ENCODE measurements around the gene CUL7.
"Not testable (repeated sequence)": the region's sequence is repeated elsewhere in the genome, so short reads cannot be mapped to it uniquely, and the experiment has no call there.

CUL7 gene

GRCh38 chr6:43013843-43014433 lies 39.7 kb downstream of the CUL7 start, which contains the start of the genes KLHDC3 and MEA1:
KLHDC3 (plus strand) TSS chr6:43014249; CDS start chr6:43017193, 2,944 bp downstream.
MEA1 (minus strand) TSS chr6:43013946; CDS start chr6:43013813, 133 bp downstream.
- peak; percentile 96 for DNase-seq

- no peak for DNase-seq
Observed at GRCh38 chr6:43013097-43013842, 40.4 kb downstream of the CUL7 start.

GRCh38 chr6:43012364-43012763 lies 41.3 kb downstream of the CUL7 start:
- DNase-seq, result no peak

- no peak for DNase-seq
Observed at GRCh38 chr6:43011207-43011606, 42.4 kb downstream of the CUL7 start.

- no peak for DNase-seq
Observed at GRCh38 chr6:43009124-43009523, 44.5 kb downstream of the CUL7 start.

- DNase-seq, result no peak
Observed at GRCh38 chr6:43007126-43007525, 46.5 kb downstream of the CUL7 start.

- no peak for DNase-seq
Observed at GRCh38 chr6:43006251-43006650, 47.4 kb downstream of the CUL7 start.

GRCh38 chr6:43005844-43006243 lies 47.8 kb downstream of the CUL7 start:
- no peak for DNase-seq

- no peak for DNase-seq
Observed at GRCh38 chr6:43001843-43002242, 51.8 kb downstream of the CUL7 start.

GRCh38 chr6:42998205-42998604 lies 55.4 kb downstream of the CUL7 start:
- DNase-seq, result not testable (repeated sequence)

GRCh38 chr6:42996513-42996912 lies 57.1 kb downstream of the CUL7 start:
- DNase-seq, result no peak

- DNase-seq, result no peak
Observed at GRCh38 chr6:42993445-42993844, 60.2 kb downstream of the CUL7 start.

GRCh38 chr6:42989923-42990322 lies 63.7 kb downstream of the CUL7 start:
- no peak for DNase-seq

- no peak for DNase-seq
Observed at GRCh38 chr6:42988486-42989020, 65.1 kb downstream of the CUL7 start.
